KG1 (cell line): Measurements from ENCODE around the gene DMGDH.
"Not testable (repeated sequence)": the region's sequence is repeated elsewhere in the genome, so short reads cannot be mapped to it uniquely, and the experiment has no call there.

Source experiments
- DNase-seq: peaks from one replicate; lab custom pipeline; 2025; lab: John Stamatoyannopoulos, UW

The DMGDH gene

GRCh38 chr5:79011219-79011836 is 58.1 kb downstream of the DMGDH start:
- no peak for DNase-seq

- no peak for DNase-seq
These were observed 61.1 kb downstream of the DMGDH start for GRCh38 chr5:79008362-79008761.

DNA sequence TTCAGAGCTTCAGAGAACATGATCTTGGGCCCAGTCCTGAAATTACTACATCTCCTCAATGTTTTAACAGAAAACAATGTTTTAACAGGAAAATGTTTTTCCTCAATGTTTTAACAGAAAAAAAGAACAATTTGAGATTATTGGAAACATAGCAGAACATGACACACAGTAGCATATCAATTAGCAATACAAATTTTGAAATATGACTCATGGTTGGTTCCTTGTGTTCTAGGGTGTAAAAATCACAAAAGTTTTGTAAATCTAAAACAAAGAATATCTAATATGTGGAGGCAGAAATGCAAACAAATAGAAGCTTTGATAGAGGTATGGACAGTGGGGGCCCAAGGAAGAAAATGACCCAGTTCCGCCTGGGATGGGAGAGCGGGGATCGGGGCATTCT is 61.6 kb downstream of the DMGDH start:
- DNase-seq = no peak

- no peak for DNase-seq
These were observed 63.4 kb downstream of the DMGDH start for GRCh38 chr5:79005936-79006631.

DNA sequence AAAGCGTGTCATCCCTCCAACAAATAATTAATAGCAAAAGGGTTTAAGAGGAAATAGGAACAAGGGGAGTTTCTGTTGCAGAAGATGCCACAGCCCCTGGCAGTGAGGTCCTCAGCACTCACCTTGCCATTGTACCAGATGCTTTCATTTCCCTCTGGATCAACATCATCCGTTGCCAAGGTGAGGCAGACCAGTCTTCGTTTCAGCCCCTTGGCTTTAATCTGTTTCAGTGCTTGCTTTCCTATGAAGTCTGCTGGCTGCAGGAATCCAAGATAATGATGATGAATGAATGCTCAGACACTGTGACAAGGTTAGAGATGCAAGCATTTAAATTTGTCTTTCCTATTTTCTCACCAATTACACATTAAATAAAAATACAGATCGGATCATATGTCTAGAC is 64.3 kb downstream of the DMGDH start:
- no peak for DNase-seq

GRCh38 chr5:79002374-79002773 is 67.1 kb downstream of the DMGDH start:
- no peak for DNase-seq

DNA sequence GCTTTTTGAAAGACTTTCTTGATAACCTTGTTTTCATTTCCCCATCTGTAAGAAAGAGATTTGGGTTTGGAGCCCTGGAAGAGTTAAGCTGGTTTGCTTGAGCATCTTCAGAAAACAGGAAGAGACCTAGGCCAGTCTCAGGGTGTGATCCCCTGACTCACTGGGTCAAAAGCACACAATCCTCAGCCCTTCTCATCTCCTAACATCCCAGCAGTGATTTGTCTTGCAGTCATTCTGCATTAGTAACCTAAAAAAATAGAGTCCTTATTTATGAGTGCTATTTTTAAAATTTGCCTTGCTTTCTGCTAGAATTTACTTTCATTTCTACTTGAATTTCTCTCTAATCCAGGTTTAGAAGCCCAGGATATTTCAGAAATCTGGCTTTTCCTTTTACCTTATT is 68.0 kb downstream of the DMGDH start:
- no peak for DNase-seq

DNA sequence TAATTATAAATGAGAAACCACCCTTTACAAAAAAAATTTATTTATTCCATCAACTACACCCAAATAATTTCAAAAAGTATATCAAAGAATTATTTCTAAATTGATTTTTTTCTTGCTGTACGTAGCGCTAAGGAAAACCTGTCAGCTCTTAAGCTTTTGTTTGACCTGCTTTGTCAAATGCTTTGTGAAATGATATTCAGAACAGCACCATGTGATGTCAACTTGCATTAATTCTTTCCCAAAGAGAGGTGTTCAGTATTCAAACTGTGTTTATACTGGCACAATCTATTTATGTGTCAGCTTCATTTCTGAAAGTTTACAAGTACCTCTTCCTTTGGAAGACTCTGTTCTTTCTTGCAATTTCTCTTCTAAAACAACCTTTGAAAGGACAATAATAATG is 72.4 kb downstream of the DMGDH start:
- no peak for DNase-seq

DNA sequence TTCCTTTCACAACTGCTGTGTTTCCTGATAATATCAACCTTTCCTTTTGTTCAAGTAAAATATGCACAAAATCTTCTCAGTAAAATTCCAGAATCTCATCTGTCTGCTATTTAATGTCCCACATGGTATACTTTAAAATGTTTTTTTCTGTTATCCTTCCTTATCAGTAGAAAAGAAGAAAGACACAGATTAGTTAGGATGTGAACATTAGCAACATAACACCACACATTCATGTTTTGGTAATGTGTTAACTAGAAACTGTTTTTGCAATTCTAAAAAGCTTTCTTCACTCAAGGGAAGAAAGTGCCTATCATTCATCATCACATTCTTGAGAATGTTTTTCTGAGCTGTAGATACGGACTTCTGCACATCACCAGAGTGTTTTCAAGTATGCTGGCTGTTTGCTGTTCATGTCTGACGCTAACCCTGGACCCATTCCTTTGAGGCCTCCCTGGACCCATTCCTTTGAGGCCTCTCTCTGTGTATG is 73.9 kb downstream of the DMGDH start:
- no peak for DNase-seq

DNA sequence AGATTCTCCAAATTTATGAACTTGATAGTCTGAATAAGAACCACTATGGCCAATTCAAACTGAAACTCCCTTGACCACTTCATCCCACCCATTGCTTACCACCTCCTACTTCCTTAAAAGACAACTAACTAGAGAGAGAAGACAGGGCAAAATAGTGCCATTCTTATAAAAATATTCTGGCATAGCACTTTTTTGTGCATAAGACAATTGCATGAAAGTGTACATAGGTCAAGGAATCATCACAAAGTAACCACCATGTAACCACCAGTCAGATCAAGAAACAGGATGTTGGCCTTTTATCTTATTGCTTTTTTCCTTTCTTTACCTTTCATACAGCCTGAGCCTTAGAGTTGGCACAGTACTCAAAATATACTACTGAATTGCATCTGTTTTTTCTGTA is 76.3 kb downstream of the DMGDH start:
- DNase-seq = no peak

DNA sequence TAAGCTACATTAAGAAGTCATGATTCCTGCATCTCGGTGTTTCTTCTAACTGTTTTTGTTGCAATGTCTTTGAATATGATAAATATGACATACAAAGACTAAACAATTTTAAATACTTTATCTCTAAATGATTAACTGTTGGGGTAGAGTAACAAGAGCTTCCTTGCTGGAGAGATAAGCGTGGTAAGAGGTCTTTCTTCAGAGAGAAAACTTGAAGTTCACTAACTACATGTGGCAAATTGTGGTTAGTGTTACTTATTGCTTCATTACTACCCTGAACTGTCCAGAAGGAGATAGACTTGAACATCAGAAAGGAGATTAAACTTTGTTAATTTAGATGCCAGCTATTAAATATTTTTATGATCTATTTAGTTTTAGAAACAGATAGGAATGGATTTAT is 77.3 kb downstream of the DMGDH start:
- no peak for DNase-seq

DNA sequence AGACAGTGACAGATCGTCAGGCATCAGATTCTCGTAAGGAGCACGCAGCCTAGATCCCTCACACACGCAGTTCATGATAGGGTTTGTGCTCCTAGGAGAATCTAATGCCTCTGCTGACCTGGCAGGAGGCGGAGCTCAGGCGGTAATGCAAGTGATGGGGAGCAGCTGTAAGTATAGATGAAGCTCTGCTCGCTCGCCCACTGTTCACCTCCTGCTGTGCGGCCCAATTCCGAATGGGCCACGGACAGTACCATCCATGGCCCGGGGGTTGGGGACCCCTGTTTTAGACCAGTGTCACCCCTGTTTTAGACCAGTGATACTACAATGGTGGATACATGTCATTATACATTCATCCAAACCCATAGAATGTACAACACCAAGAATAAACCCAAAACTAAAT is 80.4 kb downstream of the DMGDH start:
- DNase-seq = no peak

DNA sequence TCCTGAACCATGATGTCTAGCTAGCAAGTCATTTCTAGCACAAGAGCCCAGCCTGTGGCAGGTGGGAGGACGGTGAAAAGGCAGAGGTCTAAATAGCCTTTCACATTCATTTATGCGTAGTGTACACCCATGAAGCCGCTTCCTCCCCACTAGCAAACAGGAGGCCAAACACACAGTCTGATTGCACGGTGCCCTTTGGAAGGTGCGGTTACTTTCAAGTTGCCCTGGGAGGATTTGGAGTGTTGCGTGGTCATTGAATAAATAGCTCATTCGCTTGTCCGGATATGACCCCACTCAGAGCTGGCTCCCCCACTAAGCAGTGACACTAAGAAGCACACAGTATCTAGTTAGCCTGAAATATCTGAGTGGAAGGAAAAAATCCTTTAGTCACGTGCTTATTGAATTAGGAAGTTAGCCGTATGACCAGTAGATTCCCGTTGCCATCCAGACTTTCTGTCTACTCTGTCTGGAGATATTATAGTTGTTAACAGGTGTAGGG is 83.7 kb downstream of the DMGDH start:
- DNase-seq = no peak

DNA sequence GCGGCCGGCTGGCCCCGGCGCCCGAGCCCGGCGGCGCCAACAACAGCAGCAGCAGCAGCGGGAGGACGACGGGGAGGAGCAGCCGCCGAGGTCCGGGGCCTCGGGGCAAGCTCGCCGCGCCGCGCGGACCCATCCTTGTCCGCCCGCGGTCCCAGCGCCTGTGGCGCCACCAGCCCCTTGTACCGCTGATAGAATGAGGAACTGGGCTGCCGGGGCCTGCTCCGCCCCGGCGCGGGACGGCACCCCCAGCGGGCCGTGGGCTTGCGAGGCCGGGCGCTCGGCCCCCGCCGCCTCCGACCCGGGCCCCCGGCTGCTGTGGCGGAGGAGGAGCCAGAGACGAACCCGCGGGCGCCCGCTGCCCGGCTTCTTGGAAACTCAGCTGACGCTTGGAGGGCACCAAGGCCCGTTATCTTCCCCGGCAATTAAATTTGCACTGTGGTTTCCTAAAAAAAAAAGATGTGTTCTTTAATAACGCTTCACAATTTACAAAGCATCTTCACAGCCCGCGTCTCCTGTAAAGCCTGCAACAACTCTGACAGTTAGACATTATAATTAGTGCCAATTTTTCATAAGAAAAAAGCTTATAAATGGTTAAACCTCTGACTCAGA is 84.3 kb downstream of the DMGDH start, which contains the start of gene ARSB:
TSS of gene ARSB (minus strand) at position 195 of the 609 bp plus-strand sequence. CDS start at position 133, 62 bp downstream.
- peak; percentile 68 for DNase-seq

DNA sequence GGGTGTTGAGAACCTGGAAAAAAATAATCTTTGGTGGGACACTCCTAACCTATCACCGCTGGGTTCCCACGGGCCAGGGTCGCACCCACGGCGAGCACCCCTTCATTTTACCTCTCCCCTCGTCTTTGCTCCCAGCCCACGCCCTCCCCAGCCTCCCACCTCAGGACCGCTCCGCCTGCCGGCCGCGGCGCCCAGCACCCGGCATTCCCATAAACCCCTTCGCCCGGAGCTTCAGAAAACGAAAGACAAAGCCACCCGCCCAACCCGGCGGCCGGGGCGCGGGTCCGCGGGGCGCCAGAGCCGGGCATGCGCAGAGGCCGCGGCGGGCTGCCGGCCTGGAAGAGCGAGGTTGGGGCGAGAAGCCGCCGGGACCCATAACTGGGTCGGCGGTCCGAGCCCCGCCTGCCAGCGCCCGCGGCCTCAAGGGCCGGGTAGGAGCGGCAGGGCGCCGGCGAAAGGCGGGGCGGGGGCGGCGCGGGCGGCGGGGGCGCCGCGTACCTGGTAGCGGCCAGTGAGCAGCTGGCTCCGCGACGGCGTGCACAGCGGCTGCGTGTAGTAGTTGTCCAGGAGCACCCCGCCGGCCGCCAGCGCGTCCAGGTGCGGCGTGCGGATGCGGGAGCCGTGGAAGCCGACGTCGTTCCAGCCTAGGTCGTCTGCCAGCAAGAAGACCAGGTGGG is 84.9 kb downstream of the DMGDH start:
- DNase-seq = peak; percentile 81

DNA sequence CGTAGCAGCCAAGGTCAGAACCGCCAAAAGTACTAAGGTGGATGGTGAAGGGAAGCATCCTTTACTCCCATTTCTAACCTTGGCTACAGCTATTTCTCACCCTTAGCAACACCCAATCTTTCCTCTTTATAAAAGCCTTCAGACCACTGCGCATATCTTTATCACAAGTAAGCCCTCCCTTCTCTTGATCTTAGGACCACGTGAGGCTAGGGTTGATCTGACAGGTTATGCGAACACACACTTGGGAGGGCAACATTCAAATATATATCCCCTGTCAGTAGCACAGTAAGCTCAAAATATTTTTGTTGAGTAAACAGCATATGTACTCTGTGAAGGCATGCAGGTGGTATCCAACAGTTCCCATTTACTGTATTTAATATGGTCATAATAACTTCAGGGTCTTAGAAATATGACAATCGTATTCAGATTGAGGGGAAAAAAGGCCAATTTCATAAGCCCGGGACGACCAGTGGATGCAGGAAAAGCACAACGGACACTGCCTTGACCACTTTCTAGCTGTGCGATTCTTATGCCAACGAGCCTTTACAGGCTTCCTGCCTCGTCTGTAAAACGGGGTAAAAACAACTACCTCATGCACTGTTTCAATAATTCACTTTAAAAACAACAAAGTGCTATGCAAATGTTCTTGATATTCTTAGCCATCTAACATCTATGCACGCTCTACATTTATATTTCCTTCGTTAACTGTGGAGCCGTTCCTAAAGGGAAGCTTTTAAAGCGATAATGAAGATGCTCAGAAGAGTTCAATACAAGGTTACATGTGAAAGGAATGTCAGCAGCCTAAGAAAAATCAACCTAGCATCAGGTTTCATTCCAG is 85.7 kb downstream of the DMGDH start:
- no peak for DNase-seq

DNA sequence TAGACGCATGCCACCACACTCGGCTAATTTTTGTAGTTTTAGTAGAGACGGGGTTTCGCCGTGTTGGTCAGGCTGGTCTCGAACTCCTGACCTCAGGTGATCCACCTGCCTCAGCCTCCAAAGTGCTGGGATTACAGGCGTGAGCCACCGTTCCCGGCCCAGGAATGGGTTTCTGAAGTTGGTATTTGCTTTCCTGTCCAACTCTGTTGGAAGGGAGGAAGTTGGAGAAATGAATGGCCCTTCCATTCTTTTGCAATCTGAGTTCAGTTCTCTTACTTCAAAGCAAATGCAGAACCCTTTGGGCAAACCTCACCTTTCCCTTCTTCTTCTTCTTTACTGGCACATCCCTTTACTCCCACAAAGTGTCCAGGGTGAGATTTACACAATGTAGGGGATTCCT is 86.3 kb downstream of the DMGDH start:
- DNase-seq = not testable (repeated sequence)

GRCh38 chr5:78979909-78980308 is 89.6 kb downstream of the DMGDH start:
- DNase-seq = no peak

DNA sequence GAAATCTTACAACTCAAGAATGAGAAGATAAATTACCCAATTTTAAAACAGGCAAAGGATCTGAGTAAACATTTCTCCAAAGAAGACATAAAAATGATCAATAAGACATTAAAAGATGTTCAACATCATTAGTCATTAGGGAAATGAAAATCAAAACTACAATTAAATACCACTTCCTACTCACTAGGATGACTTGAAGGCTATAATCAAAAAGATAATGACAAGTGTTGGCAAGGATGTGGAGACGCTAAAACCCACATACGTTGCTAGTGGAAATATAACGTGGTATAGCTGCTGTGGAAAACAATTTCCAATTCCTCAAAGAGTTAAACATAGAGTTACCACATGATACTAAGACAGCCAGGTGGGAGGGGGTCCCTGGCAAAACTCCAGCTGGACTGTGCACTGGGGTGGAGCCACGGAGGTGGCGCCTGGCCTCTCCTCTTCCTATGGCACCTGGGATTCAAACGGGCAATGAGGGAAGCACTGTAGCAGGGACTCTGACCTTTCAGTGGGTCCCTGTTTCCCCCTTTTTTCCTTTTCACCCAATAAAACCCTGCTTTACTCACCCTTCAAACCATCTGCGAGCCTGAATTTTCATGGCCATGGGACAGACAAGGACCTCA is 90.2 kb downstream of the DMGDH start:
- no peak for DNase-seq

- no peak for DNase-seq
These were observed 94.4 kb downstream of the DMGDH start for GRCh38 chr5:78975035-78975434.

- DNase-seq = no peak
These were observed 94.9 kb downstream of the DMGDH start for GRCh38 chr5:78974601-78975000.
